GM21619 (cell line): ENCODE results near the gene ACADS.

Source experiments
- ATAC-seq: cut with Tn5 transposase; IDR thresholded peaks from one replicate; pipeline ENCODE4 v1.9.1; 2021; ENCODE audit not compliant: unreplicated experiment

The ACADS gene

GRCh38 chr12:120754792-120755191 lies 29.2 kb downstream of the ACADS start:
- ATAC-seq = no peak

- ATAC-seq = no peak
Measured at GRCh38 chr12:120755269-120755668, 29.6 kb downstream of the ACADS start.

- no peak for ATAC-seq
Measured at GRCh38 chr12:120757226-120757742, 31.7 kb downstream of the ACADS start.

GRCh38 chr12:120757949-120758348 lies 32.3 kb downstream of the ACADS start:
- no peak for ATAC-seq

- ATAC-seq = no peak
Measured at GRCh38 chr12:120758798-120759590, 33.4 kb downstream of the ACADS start.

- no peak for ATAC-seq
Measured at GRCh38 chr12:120759591-120760348, 34.1 kb downstream of the ACADS start.

GRCh38 chr12:120760349-120761254 lies 35.0 kb downstream of the ACADS start:
- no peak for ATAC-seq

GRCh38 chr12:120761519-120761934 lies 35.9 kb downstream of the ACADS start:
- ATAC-seq = no peak

GRCh38 chr12:120762086-120762485 lies 36.5 kb downstream of the ACADS start:
- no peak for ATAC-seq

- ATAC-seq = no peak
Measured at GRCh38 chr12:120763250-120763649, 37.6 kb downstream of the ACADS start.

- ATAC-seq = no peak
Measured at GRCh38 chr12:120764816-120765215, 39.2 kb downstream of the ACADS start.

GRCh38 chr12:120766566-120766965 lies 40.9 kb downstream of the ACADS start:
- ATAC-seq = no peak

GRCh38 chr12:120767071-120768024 lies 41.7 kb downstream of the ACADS start:
- no peak for ATAC-seq

- ATAC-seq = no peak
Measured at GRCh38 chr12:120771097-120771496, 45.5 kb downstream of the ACADS start.

- no peak for ATAC-seq
Measured at GRCh38 chr12:120774169-120774916, 48.7 kb downstream of the ACADS start.

- ATAC-seq = no peak
Measured at GRCh38 chr12:120775862-120776552, 50.4 kb downstream of the ACADS start.

GRCh38 chr12:120783197-120783596 lies 57.6 kb downstream of the ACADS start:
- no peak for ATAC-seq

- ATAC-seq = no peak
Measured at GRCh38 chr12:120784804-120785203, 59.2 kb downstream of the ACADS start.

GRCh38 chr12:120787889-120788288 lies 62.3 kb downstream of the ACADS start:
- no peak for ATAC-seq
